ENCODE measurements around the gene DDX1.

DNA sequence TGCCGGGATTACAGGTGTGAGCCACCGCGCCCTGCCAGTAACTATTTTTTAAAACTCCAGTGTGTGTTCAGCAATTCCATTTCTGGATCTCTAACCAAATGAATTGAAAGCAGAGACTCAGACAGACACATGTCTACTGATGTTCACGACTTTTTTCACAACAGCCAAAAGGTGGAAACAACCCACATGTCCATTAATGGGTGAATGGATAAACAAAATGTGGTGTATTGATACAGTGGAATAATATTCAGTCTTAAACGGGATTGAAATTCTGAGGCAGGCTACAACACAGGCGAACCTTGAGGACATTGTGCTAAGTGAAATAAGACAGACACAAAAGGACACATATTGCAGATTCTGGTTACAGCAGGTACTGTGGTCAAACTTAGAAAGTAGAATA is 55.0 kb downstream of the DDX1 start:
- TF ChIP-seq CTCF (IDR thresholded peaks at IDR 0.05; ENCODE audit: low read depth, low read length): no peak
- TF ChIP-seq, protein P1, sequence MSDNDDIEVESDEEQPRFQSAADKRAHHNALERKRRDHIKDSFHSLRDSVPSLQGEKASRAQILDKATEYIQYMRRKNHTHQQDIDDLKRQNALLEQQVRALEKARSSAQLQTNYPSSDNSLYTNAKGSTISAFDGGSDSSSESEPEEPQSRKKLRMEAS (IDR thresholded peaks at IDR 0.05; ENCODE audit: low read depth, low read length): no peak
- TF ChIP-seq POLR2A (IDR thresholded peaks at IDR 0.05; ENCODE audit: extremely low read depth, insufficient read length): no peak
